ENCODE data around the gene ABCD1. TPM values are rescaled to one million over a fixed set of nuclear protein-coding genes. Genes with fewer than 3 reads are reported as not detected.

Gene ABCD1
- total RNA-seq, 6 experiments from 2014 or later = 12.9 to 18.9 (median 14.5) TPM

GRCh38 chrX:153761863-153762262 lies 37.2 kb downstream of the ABCD1 start:
- Mint-ChIP-seq H3K4me1 (ENCODE audit: low read depth) (peaks cover 7% of the 10 kb centered on the region; the same call in 1 of the 2 replicates), H3K9me3 (no peaks in the 10 kb centered on the region), H3K4me3 (no peak overlapping the region), H3K27me3 (ENCODE audit: insufficient read depth) (no peaks in the 10 kb centered on the region), H3K27ac (no peak overlapping the region), H3K36me3 (ENCODE audit: low read depth) (no peaks in the 10 kb centered on the region)
- TF ChIP-seq CTCF (IDR thresholded peaks at IDR 0.05) = no peak
- DNase-seq = no peak

- Mint-ChIP-seq H3K27ac (no peak overlapping the region), H3K4me1 (ENCODE audit: low read depth) (peaks cover 7% of the 10 kb centered on the region; the same call in 1 of the 2 replicates), H3K27me3 (ENCODE audit: insufficient read depth) (no peaks in the 10 kb centered on the region), H3K4me3 (no peak overlapping the region), H3K36me3 (ENCODE audit: low read depth) (no peaks in the 10 kb centered on the region), H3K9me3 (no peaks in the 10 kb centered on the region)
- no peak for DNase-seq
- TF ChIP-seq CTCF (IDR thresholded peaks at IDR 0.05) = no peak
Observed at GRCh38 chrX:153762626-153763173, 38.0 kb downstream of the ABCD1 start.

- no peak for DNase-seq
- H3K27me3 Mint-ChIP-seq (ENCODE audit: insufficient read depth) = no peaks in the 10 kb centered on the region
- H3K36me3 Mint-ChIP-seq (ENCODE audit: low read depth) = no peaks in the 10 kb centered on the region
- TF ChIP-seq CTCF (IDR thresholded peaks at IDR 0.05) = no peak
- no peak overlapping the region for H3K27ac Mint-ChIP-seq
- peaks cover 7% of the 10 kb centered on the region; the same call in 1 of the 2 replicates for H3K4me1 Mint-ChIP-seq (ENCODE audit: low read depth)
- H3K9me3 Mint-ChIP-seq = no peaks in the 10 kb centered on the region
- peak overlapping the region; percentile 87; the same call in 1 of the 2 replicates for H3K4me3 Mint-ChIP-seq
Observed at GRCh38 chrX:153763298-153763932, 38.8 kb downstream of the ABCD1 start.

GRCh38 chrX:153763989-153764755 lies 39.5 kb downstream of the ABCD1 start, which contains the start of gene PLXNB3:
Gene PLXNB3, plus strand, starts transcription at chrX:153764249. Its CDS starts 1,287 bp downstream, at chrX:153765536.
- Mint-ChIP-seq H3K4me3 (peak within 1 kb of the TSS; percentile 87), H3K27ac (peak within 1 kb of the TSS; percentile 48; the same call in 1 of the 2 replicates), H3K9me3 (no peaks in the 10 kb centered on the region), H3K36me3 (ENCODE audit: low read depth) (no peaks in the 10 kb centered on the region), H3K27me3 (ENCODE audit: insufficient read depth) (no peaks in the 10 kb centered on the region), H3K4me1 (ENCODE audit: low read depth) (peaks cover 7% of the 10 kb centered on the region; the same call in 1 of the 2 replicates)
- peak; percentile 90 for TF ChIP-seq CTCF (IDR thresholded peaks at IDR 0.05)
- peak; percentile 72 for DNase-seq

- no peak for DNase-seq
- Mint-ChIP-seq H3K4me1 (ENCODE audit: low read depth) (peaks cover 7% of the 10 kb centered on the region; the same call in 1 of the 2 replicates), H3K36me3 (ENCODE audit: low read depth) (no peaks in the 10 kb centered on the region), H3K27ac (no peak overlapping the region), H3K4me3 (peak overlapping the region; percentile 87), H3K9me3 (no peaks in the 10 kb centered on the region), H3K27me3 (ENCODE audit: insufficient read depth) (no peaks in the 10 kb centered on the region)
- TF ChIP-seq CTCF (IDR thresholded peaks at IDR 0.05) = no peak
Observed at GRCh38 chrX:153764786-153765137, 40.1 kb downstream of the ABCD1 start.
